GM18519 (cell line): ENCODE measurements around the gene NOTCH2.
"Not testable (repeated sequence)": the region's sequence is repeated elsewhere in the genome, so short reads cannot be mapped to it uniquely, and the experiment has no call there.

Experiments used
- ATAC-seq: cut with Tn5 transposase; IDR thresholded peaks from one replicate; pipeline ENCODE4 v1.9.1; 2021; ENCODE audit warnings: mild to moderate bottlenecking, moderate library complexity; ENCODE audit not compliant: unreplicated experiment, low FRiP score

NOTCH2 gene

DNA sequence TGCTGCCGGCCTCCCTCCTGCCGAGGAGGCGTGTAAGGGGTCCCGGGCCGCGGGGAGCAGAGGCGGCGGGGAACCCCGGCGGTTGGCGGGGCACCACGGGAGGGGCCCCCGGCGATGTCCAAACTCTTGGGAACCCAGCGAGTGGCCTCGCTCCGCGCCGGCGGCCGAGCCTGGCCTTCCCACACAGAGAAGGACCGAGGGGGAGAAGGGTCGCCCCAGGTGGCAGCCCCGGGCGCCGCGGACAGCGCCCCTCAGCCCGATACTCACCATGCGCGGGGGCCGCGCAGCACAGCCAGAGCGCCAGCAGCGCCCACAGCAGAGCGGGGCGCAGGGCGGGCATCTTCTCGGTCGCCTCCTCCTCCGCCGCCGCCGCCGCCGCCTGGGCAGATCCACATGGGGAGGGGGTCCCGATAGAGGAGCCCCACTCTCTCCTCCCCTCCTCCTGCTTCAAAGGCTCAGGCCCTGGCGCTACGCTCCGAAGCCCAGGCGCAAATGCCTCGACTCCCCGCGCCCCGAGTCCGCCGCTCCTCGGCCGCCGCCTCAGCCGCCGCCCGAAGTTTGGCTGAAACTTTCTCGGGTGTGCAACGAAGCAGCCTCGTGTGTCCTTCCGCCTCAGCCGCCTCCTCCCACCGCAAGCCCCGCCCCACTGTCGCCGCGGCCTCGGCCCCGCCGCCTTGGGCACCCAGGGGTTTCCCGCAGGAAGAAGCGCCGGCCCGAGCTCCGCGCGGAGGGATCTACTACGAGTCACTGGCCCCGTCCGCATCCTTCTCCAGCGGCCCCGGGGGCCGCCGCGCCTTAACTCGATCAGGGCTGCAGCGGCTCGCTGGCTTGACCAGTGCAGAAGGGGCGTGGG lies at the start of gene NOTCH2:
Gene NOTCH2 (minus strand): TSS at position 596 of the 853 bp plus-strand sequence. CDS start 256 bp downstream, at position 340.
- ATAC-seq, result not testable (repeated sequence)

DNA sequence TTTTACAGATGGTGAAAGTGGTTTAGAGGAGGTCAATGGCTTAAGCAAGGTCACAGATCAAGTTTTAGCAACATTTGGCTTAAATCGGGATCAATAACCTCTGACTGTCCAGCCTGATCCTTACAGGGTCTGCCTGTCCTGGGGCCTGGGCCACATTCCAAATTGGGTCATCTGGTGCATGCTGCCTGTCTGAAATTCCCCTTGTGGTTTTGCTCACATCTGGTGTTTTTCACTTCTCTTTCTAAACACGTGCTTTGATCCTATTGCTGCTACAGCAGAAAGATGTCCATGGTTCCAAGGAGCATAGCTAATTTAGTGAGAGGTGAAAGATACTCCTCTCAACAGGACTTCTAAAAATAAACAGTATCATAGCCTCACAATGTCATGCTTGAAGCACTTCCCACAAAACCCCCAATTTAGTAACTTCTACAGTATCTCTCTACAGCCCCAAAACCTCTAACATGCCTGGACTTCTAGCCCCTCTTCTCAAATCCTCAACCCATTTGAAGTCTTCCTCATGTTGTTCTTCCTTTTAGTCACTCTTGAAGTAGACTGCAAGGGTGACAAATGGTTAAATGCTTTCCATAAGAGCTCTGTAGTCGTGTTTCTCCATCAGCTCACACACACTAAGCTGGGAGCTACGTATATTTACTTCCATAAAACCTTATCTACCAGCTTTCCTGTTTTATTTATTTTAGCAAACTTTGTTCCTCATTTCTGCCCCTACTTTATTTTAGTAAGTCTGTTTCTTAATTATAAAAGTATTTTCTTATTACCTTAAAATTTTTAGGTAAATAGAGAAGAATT lies 48.1 kb upstream of the NOTCH2 start:
- ATAC-seq, result peak; percentile 49

- ATAC-seq, result not testable (repeated sequence)
These were observed 46.6 kb upstream of the NOTCH2 start for GRCh38 chr1:120116094-120116493.

DNA sequence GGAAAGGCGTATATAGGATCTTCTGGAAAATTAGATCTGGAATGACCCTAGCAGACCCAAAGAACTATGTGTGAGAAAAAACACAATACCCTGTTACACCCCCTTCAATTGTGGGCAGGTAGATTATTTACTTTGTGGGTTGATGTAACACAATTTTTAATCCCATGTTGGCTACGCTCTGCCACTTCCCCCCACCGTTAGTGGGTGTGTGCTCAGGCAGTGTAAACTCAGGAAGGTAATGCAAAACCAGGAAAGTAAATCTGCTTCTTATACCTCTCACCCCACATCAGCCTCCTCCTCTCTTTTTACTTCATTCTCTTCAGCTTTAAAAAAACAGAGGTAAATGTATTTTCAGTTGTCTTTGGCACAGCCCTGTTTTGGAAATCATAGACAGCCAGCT lies 43.7 kb upstream of the NOTCH2 start:
- ATAC-seq, result not testable (repeated sequence)

GRCh38 chr1:120112212-120112611 lies 42.8 kb upstream of the NOTCH2 start:
- ATAC-seq, result not testable (repeated sequence)

DNA sequence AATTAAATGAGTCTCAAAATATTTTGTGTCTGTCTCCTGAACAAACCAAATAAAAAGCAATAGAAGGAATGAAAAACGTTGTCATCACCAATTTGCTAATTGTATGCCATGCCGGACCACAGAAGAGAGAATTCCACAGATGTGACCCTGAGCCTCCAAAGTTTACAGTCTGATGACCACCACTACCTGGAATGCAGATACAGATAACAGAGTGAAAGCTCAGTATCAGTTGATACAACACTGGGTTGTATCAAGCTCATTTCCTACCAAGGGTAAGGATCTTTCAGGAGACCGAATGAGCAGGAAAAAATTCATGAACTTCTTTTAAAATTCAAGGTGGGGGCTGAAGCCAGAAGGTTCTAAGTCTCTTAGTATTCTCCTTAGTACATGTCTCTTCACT lies 42.3 kb upstream of the NOTCH2 start:
- not testable (repeated sequence) for ATAC-seq

- not testable (repeated sequence) for ATAC-seq
These were observed 41.5 kb upstream of the NOTCH2 start for GRCh38 chr1:120111008-120111407.

- not testable (repeated sequence) for ATAC-seq
These were observed 40.2 kb upstream of the NOTCH2 start for GRCh38 chr1:120109656-120110055.

GRCh38 chr1:120109180-120109579 lies 39.7 kb upstream of the NOTCH2 start:
- not testable (repeated sequence) for ATAC-seq

- not testable (repeated sequence) for ATAC-seq
These were observed 35.8 kb upstream of the NOTCH2 start for GRCh38 chr1:120105288-120105687.

- not testable (repeated sequence) for ATAC-seq
These were observed 34.3 kb upstream of the NOTCH2 start for GRCh38 chr1:120103768-120104167.

DNA sequence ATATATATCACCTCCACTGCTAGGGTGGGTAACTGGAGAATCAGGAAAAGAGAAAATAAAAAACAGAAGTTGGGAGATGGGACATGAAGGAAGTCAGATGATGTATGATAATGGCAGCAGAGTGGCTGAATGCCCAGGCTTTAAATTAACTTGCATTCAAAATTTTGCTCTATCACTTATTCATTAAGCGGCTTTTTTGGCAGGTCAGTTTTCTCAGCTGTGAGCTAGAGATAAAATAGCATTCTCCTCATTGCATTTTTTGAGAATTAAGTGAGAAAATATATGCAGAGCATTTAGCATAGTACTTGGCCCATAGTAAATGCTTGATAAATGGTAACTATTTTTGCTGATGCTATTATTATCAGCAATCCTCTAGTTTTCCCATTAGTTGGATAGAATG lies 32.1 kb upstream of the NOTCH2 start:
- ATAC-seq, result not testable (repeated sequence)

GRCh38 chr1:120100590-120100989 lies 31.1 kb upstream of the NOTCH2 start:
- not testable (repeated sequence) for ATAC-seq

DNA sequence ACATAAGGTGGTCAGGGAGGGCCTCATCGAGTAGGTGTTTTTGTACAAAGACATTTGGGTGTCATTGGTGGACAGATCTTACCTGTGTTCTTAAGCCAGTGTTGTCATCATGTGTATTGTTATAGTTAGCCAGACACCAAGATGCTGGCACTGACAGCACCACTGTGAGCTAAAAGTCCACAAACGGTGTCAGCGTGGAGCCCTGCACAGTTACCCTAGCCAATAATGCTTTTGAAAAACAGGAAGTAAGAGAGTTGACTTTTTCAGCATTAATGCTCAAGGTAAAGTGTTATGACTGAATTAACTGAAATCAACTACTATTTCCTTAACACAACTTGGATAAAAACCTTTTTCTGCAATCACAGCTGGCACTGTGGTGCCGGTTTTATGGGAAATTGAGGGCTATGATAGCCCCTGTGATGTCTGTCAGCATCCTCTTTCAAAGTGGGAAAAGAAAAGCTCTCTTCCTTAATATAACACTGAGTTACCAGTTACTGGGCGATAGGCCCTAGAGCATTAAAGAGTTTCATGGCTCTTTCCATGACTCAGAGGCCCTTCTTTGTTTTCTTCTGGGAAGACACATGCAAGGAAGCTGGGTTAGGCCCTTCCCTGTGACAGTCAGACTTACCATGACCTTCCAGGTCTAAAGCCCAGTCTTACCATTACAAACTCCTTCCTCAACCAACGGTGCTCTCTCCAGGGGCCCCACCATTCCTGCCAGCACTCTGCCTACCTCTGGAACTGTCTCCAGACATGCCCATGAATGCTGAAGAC lies 29.7 kb upstream of the NOTCH2 start:
- not testable (repeated sequence) for ATAC-seq

DNA sequence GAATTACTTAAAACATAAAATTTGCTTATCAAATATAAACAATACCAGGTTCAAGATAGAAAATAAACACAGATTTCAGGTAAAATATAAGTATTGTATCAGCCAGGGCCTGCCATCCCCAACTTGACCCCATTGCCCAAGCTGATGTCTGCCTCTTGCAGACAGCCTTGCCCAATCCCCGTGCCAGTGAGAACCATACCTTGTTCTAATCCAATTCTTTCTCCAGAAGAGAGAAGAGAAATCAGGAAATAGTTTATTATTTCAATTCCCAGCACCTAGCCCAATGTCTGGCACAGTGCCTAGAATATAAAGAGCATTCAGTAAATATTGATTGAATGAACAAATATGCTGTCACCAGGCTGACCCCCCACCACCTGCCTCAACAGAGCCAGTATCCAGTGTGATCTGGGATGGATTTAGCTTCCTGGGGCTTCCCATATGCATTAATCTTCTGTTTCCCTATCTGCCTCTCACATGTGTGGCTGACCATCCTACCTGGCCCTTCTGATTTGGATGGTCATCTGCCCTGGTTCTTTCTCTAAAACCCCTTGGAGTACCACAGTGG lies 27.6 kb upstream of the NOTCH2 start:
- ATAC-seq, result not testable (repeated sequence)

- ATAC-seq, result not testable (repeated sequence)
These were observed 24.2 kb upstream of the NOTCH2 start for GRCh38 chr1:120093548-120094181.

DNA sequence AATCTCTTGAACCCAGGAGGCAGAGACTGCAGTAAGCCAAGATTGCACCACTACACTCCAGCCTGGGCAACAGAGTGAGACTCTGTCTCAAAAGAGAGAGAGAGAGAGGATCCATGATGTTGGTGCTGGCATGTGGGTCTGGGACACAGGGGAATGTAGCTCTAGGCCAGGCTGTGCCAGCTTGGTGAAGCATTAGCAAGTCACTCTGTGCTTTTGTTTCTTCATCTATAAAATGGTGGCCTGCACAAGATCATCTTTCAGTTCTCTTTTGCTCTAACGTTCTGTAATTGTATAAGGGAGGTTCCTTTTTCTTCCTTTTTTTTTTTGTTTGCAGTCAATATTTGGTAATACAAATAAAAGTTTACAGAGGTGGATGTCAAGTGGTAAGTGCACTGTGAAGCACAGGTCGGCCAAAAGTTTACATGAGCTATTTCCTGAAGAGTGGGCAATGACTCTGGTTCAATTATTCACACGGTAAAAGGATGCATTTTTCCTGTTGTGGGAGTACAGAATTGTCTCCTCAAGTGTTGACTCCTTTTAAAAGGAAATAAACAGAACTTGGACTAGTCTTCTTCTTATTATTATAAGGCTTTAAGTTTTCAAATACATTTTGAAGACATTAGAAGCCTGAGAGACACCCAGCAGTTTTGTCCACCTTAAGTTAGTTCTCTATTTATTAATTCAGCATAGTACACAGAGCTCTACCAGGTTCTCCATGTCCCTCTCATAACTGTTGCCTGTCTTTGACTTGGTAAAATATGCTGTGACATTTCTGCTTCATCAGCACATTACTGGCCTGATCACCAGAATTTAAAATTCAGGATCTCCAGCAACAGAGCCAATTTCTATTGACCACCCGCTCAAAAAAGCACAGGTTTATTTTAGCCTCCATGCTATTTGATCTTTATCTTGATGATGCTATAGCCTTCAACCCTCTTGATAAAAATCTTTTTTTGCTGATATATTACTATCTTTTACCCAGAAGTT lies 23.1 kb upstream of the NOTCH2 start:
- ATAC-seq, result not testable (repeated sequence)

- not testable (repeated sequence) for ATAC-seq
These were observed 21.4 kb upstream of the NOTCH2 start for GRCh38 chr1:120090830-120091229.
